DOHH2 (cell line): ENCODE data around the gene CALM3.

ENCODE experiments used
- EZH2phosphoT487 ChIP-seq: fragments of 200-600 bp; sonication (generic); IDR thresholded peaks from 2 replicates; pipeline ENCODE4 v1.6.1; 2017; ENCODE audit warnings: borderline replicate concordance, mild to moderate bottlenecking, antibody characterized with exemption, low read length, moderate library complexity, mixed read lengths
- TF ChIP-seq, protein P1 (sequence below): fragments of 200-600 bp; sonication (generic); IDR thresholded peaks from one replicate; pipeline ENCODE4 v1.5.1; 2014; ENCODE audit warnings: antibody characterized with exemption, mild to moderate bottlenecking, low read depth, low read length; ENCODE audit not compliant: poor library complexity, severe bottlenecking

GRCh38 chr19:46607448-46607841 lies 6.3 kb downstream of the CALM3 start:
- no peak for TF ChIP-seq EZH2phosphoT487
- TF ChIP-seq, protein P1, sequence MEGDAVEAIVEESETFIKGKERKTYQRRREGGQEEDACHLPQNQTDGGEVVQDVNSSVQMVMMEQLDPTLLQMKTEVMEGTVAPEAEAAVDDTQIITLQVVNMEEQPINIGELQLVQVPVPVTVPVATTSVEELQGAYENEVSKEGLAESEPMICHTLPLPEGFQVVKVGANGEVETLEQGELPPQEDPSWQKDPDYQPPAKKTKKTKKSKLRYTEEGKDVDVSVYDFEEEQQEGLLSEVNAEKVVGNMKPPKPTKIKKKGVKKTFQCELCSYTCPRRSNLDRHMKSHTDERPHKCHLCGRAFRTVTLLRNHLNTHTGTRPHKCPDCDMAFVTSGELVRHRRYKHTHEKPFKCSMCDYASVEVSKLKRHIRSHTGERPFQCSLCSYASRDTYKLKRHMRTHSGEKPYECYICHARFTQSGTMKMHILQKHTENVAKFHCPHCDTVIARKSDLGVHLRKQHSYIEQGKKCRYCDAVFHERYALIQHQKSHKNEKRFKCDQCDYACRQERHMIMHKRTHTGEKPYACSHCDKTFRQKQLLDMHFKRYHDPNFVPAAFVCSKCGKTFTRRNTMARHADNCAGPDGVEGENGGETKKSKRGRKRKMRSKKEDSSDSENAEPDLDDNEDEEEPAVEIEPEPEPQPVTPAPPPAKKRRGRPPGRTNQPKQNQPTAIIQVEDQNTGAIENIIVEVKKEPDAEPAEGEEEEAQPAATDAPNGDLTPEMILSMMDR: no peak
